ENCODE measurements around the gene FMNL2. TPM values are rescaled to one million over a fixed set of nuclear protein-coding genes. Genes with fewer than 3 reads are reported as not detected.

FMNL2 gene
- total RNA-seq, 1 donor from 2014 or later: 31.8 TPM

GRCh38 chr2:152615177-152615576 is 280.2 kb downstream of the FMNL2 start:
- DNase-seq (ENCODE audit: low spot score): no peak

- DNase-seq (ENCODE audit: low spot score): no peak
Measured at GRCh38 chr2:152617456-152618192, 282.6 kb downstream of the FMNL2 start.

DNA sequence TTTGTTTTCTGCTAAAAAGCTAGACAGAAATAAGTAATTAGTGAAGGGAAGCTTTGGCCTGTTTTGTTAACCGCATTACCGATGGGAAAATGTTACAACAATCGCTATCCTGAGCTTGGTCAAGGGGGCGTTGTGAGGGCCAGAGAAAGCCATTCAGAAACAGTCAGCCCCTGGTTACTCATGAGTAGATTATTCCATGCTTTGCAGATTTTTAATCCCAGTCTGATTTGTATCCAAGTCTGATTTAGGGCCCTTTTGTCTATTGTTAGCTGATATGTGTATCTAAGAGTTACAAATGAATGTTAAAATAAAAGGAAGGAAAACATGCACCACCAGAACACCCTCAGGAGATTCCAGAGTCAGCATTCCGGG is 283.2 kb downstream of the FMNL2 start:
- DNase-seq (ENCODE audit: low spot score): no peak

- DNase-seq (ENCODE audit: low spot score): no peak
Measured at GRCh38 chr2:152620208-152620607, 285.2 kb downstream of the FMNL2 start.

DNA sequence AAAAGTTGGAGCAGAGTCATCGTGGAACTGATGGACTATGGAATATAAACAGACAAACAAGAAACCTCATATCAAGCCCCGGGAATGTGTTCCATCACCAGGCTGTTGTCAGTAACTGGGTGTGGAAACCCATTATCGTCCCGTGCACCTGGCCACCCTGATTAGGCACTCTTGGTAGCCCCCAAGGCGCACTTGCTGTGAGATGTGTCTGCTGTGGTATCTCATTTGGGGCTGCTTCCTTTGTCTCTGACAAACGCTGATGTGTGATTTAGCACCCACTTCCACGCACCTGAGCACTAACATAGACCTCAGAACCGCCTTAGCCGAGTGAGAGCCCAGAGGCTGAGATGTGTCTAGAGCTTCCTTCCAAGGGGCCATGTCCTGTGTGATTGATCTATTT is 286.0 kb downstream of the FMNL2 start:
- DNase-seq (ENCODE audit: low spot score): no peak

DNA sequence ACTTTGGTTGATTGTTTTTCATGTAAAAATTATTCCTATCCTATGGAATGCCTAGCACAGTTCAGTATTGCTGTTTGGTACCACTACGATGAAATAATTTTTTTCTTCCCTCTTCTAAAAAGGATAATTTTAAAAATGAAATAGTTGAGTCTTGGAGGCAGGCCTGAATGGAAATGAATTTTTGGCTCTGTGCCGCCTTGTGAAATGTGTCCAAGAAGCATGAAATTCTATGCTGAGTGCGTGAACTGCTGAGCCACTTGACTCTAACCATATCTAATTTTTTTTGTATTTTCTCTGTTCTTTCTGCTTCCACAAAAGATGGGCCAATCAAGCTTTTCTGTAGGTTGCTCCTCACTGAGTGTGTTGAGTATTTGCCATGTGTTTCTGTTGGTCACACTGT is 287.2 kb downstream of the FMNL2 start:
- DNase-seq (ENCODE audit: low spot score): no peak

GRCh38 chr2:152623076-152623740 is 288.2 kb downstream of the FMNL2 start:
- no peak for DNase-seq (ENCODE audit: low spot score)

- DNase-seq (ENCODE audit: low spot score): no peak
Measured at GRCh38 chr2:152623775-152624174, 288.8 kb downstream of the FMNL2 start.

DNA sequence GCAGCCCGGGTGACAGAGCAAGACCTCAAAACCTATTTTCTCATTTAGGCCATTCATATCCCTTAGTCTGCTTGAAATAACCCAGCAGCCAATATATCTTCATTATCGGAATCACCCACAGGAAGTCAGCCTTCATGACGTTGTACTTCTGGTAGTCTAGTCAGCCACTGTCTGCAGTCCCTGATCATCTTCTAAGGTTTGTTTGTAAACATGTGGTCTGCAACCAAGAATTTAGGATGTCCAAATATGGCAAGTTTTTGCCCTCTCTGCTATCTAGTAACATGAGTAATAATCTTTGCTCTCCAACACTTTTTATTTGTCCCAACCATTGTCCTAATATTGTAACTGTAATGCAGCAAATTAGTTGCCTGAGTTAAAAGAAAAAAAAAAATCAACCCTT is 289.8 kb downstream of the FMNL2 start:
- no peak for DNase-seq (ENCODE audit: low spot score)

- no peak for DNase-seq (ENCODE audit: low spot score)
Measured at GRCh38 chr2:152626911-152627339, 292.0 kb downstream of the FMNL2 start.

GRCh38 chr2:152627351-152627957 is 292.5 kb downstream of the FMNL2 start:
- DNase-seq (ENCODE audit: low spot score): no peak

DNA sequence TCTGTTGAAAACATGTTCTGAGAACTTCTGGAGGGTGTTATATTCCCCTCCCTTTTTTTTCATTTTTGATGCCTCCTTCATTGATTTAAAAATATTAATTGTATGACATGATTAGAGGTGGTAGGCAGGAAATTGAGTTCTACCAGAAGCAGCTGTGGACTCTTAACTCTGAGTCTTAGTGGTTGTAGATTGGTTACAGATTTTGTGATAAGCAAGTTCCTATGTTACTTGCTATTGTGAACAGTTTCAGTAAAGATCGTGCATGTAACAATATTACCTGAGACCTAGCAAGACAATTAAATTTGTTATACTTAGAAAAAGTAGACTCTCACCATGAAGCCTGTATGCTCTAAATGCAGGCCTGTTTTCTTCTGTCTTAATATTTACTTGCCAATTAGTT is 294.2 kb downstream of the FMNL2 start:
- no peak for DNase-seq (ENCODE audit: low spot score)

- no peak for DNase-seq (ENCODE audit: low spot score)
Measured at GRCh38 chr2:152630466-152630865, 295.5 kb downstream of the FMNL2 start.

DNA sequence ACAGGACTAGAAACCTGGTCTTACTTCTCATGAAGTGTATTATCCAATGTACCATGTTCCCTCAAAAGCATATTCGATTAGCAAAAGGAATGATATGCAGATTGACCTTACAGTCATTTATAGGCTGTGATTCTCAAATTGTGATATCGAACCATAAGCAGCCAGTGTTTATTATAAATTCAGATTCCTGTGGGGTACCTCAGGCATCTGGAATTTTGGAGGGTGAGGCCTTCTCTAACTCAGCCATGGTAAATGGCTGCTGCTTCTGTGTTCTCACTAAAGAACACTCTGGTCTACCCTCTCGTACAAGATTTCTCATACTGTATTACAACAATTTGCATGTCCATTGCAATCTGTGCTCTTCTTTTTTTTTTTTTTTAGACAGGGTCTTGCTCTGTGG is 297.8 kb downstream of the FMNL2 start:
- DNase-seq (ENCODE audit: low spot score): no peak

GRCh38 chr2:152635635-152636298 is 300.8 kb downstream of the FMNL2 start:
- peak; percentile 62 for DNase-seq (ENCODE audit: low spot score)

DNA sequence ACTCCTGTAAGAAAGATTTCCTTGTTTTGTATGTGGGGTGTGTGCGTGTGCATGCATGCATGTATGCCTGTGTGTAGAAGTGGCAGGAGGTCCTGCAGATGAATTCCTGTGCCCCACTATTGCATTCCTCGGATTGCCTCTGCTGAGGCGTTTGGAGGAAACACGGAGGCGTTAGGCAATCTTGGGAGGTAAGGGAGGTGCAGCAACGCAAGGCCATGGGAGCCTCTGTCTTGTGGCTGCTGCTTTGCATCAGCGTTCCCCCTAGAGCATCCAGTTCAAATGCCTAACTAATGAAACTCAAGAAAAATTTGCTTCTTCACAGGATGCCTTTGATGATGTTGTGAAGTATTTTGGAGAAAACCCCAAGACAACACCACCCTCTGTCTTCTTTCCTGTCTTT is 302.3 kb downstream of the FMNL2 start:
- DNase-seq (ENCODE audit: low spot score): no peak

GRCh38 chr2:152638056-152638455 is 303.1 kb downstream of the FMNL2 start:
- DNase-seq (ENCODE audit: low spot score): no peak

- no peak for DNase-seq (ENCODE audit: low spot score)
Measured at GRCh38 chr2:152638590-152638989, 303.6 kb downstream of the FMNL2 start.

GRCh38 chr2:152644189-152644873 is 309.4 kb downstream of the FMNL2 start:
- no peak for DNase-seq (ENCODE audit: low spot score)

- DNase-seq (ENCODE audit: low spot score): peak; percentile 64
Measured at GRCh38 chr2:152646264-152646663, 311.3 kb downstream of the FMNL2 start.

DNA sequence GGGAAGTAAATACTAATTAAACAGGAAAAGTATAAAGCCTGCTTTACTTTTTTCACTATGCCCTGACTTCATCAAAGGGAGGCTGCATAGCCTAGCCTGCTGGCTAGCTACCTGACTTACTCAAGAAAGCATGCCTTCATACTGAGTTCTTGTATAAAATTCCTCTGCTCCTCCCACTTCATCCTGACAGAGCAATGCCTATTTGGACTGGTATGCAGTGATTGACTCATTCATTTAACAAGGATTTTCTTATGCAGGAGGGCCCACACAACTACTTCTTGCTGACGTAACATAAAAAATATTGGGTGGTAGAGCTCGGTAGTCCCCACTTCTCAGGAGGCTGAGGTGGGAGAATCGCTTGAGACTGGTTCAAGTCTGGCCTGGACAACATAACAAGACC is 311.8 kb downstream of the FMNL2 start:
- no peak for DNase-seq (ENCODE audit: low spot score)

GRCh38 chr2:152647552-152647951 is 312.6 kb downstream of the FMNL2 start:
- peak; percentile 57 for DNase-seq (ENCODE audit: low spot score)
